ENCODE results near the gene TBC1D8. TPM values are rescaled to one million over a fixed set of nuclear protein-coding genes. Genes with fewer than 3 reads are reported as not detected.

The TBC1D8 gene
- total and polyA plus RNA-seq, 2 of the 13 experiments (the other 11 are each of a cell fraction or from before 2014, with no cell fraction given): 45.1 to 95.4 TPM

GRCh38 chr2:101120124-101120996 is 30.8 kb downstream of the TBC1D8 start (continued):
- TF ChIP-seq NAIF1 (CRISPR knock-in tag; IDR thresholded peaks at IDR 0.05; ENCODE audit: borderline replicate concordance) (no peak), RXRB (CRISPR knock-in tag; IDR thresholded peaks at IDR 0.05; ENCODE audit: borderline replicate concordance) (peak; percentile 91), MTF1 (CRISPR knock-in tag; IDR thresholded peaks at IDR 0.05) (no peak), BCL6 (CRISPR knock-in tag; IDR thresholded peaks at IDR 0.05) (peak; percentile 59), ZNF235 (CRISPR knock-in tag; IDR thresholded peaks at IDR 0.05; ENCODE audit: borderline replicate concordance) (no peak), ZNF704 (CRISPR knock-in tag; IDR thresholded peaks at IDR 0.05; ENCODE audit: borderline replicate concordance) (peak; percentile 30; the same call in 1 of the 2 replicates), ZBED4 (CRISPR knock-in tag; IDR thresholded peaks at IDR 0.05; ENCODE audit: borderline replicate concordance) (0 out of 2 replicates have a peak, but pooled peaks have one; percentile 47), RFX5 (IDR thresholded peaks at IDR 0.05; ENCODE audit: low read depth, low read length) (no peak), TBX3 (IDR thresholded peaks at IDR 0.05; ENCODE audit: borderline replicate concordance) (peak; percentile 80; the same call in 1 of the 2 replicates), MTERF4 (CRISPR knock-in tag; IDR thresholded peaks at IDR 0.05) (no peak), JUNB (CRISPR knock-in tag; IDR thresholded peaks at IDR 0.05; ENCODE audit: borderline replicate concordance) (no peak; the same call in 1 of the 2 replicates), NRL (CRISPR knock-in tag; IDR thresholded peaks at IDR 0.05; ENCODE audit: borderline replicate concordance) (no peak), ATF4 (CRISPR knock-in tag; IDR thresholded peaks at IDR 0.05) (peak in 1 of 2 experiments; percentile 26; a peak in 1 of 4 replicates), ZNF616 (CRISPR knock-in tag; IDR thresholded peaks at IDR 0.05; ENCODE audit: low read depth) (no peak)
- TF ChIP-seq, protein P1, sequence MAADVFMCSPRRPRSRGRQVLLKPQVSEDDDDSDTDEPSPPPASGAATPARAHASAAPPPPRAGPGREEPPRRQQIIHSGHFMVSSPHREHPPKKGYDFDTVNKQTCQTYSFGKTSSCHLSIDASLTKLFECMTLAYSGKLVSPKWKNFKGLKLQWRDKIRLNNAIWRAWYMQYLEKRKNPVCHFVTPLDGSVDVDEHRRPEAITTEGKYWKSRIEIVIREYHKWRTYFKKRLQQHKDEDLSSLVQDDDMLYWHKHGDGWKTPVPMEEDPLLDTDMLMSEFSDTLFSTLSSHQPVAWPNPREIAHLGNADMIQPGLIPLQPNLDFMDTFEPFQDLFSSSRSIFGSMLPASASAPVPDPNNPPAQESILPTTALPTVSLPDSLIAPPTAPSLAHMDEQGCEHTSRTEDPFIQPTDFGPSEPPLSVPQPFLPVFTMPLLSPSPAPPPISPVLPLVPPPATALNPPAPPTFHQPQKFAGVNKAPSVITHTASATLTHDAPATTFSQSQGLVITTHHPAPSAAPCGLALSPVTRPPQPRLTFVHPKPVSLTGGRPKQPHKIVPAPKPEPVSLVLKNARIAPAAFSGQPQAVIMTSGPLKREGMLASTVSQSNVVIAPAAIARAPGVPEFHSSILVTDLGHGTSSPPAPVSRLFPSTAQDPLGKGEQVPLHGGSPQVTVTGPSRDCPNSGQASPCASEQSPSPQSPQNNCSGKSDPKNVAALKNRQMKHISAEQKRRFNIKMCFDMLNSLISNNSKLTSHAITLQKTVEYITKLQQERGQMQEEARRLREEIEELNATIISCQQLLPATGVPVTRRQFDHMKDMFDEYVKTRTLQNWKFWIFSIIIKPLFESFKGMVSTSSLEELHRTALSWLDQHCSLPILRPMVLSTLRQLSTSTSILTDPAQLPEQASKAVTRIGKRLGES (CRISPR knock-in tag; IDR thresholded peaks at IDR 0.05; ENCODE audit: borderline replicate concordance): no peak

Measured in HepG2 (cell line).